Measurements from ENCODE around the gene DHCR7. TPM values are rescaled to one million over a fixed set of nuclear protein-coding genes. Genes with fewer than 3 reads are reported as not detected.

Gene DHCR7
- total and polyA plus RNA-seq, 9 donors = 25.3 to 264 (median 51.1) TPM

DNA sequence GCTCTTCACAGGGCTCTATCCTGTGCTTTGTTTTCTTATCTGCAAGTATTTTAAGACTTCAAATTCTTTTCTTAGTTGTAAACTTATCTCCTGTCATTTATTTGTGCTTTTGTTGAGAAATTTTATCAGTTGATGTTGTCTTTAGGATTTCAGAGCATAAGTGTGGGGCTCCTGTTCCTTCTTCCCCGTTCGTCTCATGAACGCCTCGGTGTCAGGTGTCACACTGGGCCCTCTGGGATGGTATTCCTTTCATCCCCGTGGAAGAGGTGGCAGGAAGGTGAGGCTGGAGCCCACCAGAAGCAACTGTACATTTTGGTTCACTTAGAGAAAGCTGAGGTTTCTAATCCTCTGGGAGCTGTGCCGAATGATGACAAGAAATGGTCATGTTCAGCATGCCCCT, 22.8 kb upstream of the DHCR7 start:
- DNase-seq = no peak

DNA sequence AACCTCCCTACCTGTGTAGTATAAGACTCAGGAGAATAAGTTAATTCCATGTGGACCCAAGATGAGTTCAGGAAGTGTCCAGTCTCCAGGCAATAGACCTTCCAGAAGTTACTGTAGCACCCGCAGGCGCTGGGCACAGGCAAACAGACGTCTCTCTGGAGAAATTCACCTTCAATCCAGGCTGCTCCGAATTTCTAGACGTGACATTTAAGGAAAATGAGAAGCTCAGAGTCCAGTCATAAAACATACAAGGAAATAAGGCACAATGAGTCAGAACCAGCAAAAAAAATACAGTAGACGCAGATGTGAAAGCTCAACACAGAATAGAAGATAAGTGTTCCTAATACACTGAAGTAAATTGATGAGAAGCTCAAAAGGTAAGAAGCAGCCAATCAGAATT, 19.0 kb upstream of the DHCR7 start:
- H3K36me3 ChIP-seq = no peaks in the 10 kb centered on the region
- WGBS, 3 donors = 96 to 97% (median 96%) methylated on average over 6 of the region's 6 CpGs

More for the DNA sequence above, 22.8 kb upstream of the DHCR7 start:
- no peaks in the 10 kb centered on the region for H3K9me3 ChIP-seq
- WGBS, 3 donors = 62 to 77% (median 73%) methylated on average over 6 of the region's 6 CpGs
- H3K27ac ChIP-seq = no peak overlapping the region
- intact Hi-C loops (cut with DNase I) = no loop called here
- no peak for TF ChIP-seq EP300 (IDR thresholded peaks at IDR 0.05)
- TF ChIP-seq POLR2A (IDR thresholded peaks at IDR 0.05) = no peak
- TF ChIP-seq, protein P1, sequence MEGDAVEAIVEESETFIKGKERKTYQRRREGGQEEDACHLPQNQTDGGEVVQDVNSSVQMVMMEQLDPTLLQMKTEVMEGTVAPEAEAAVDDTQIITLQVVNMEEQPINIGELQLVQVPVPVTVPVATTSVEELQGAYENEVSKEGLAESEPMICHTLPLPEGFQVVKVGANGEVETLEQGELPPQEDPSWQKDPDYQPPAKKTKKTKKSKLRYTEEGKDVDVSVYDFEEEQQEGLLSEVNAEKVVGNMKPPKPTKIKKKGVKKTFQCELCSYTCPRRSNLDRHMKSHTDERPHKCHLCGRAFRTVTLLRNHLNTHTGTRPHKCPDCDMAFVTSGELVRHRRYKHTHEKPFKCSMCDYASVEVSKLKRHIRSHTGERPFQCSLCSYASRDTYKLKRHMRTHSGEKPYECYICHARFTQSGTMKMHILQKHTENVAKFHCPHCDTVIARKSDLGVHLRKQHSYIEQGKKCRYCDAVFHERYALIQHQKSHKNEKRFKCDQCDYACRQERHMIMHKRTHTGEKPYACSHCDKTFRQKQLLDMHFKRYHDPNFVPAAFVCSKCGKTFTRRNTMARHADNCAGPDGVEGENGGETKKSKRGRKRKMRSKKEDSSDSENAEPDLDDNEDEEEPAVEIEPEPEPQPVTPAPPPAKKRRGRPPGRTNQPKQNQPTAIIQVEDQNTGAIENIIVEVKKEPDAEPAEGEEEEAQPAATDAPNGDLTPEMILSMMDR (IDR thresholded peaks at IDR 0.05) = no peak
- no peaks in the 10 kb centered on the region for H3K4me1 ChIP-seq (ENCODE audit: insufficient read depth)
- H3K4me3 ChIP-seq = no peak overlapping the region
- H3K27me3 ChIP-seq = no peaks in the 10 kb centered on the region
- H3K36me3 ChIP-seq = no peaks in the 10 kb centered on the region

DNA sequence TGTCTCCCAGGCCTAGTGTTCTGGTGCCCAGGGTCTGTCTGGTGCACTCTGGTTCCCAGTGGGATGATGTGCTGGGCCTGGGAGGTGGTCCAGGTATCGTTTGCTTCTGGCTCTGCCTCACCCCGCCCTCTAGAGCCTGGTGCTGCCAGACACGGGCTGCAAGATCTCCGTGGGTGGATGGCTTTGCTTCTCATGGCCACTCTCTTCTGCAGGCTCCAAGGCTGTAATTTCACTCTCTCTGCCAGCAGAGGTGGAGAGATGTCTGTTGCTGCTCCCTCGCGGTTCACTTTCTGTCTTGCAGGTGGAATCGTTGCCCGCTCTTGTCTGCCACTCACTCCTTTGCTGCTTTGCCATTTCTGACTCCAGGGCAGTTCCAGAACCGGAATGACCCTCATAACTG, 18.2 kb upstream of the DHCR7 start:
- intact Hi-C loops (cut with DNase I) = no loop called here
- TF ChIP-seq EP300 (IDR thresholded peaks at IDR 0.05) (no peak), POLR2A (IDR thresholded peaks at IDR 0.05) (no peak)
- TF ChIP-seq, protein P1 (IDR thresholded peaks at IDR 0.05) = no peak
- Histone ChIP-seq H3K27ac (no peak overlapping the region), H3K9me3 (no peaks in the 10 kb centered on the region), H3K36me3 (no peaks in the 10 kb centered on the region), H3K4me3 (no peak overlapping the region), H3K4me1 (ENCODE audit: insufficient read depth) (no peaks in the 10 kb centered on the region), H3K27me3 (no peaks in the 10 kb centered on the region)
- no peak for DNase-seq
- 58 to 81% (median 64%) methylated on average over 9 of the region's 9 CpGs for WGBS, 3 donors

More for the DNA sequence above, 19.0 kb upstream of the DHCR7 start:
- H3K4me1 ChIP-seq (ENCODE audit: insufficient read depth) = no peaks in the 10 kb centered on the region
- H3K4me3 ChIP-seq = no peak overlapping the region
- intact Hi-C loops (cut with DNase I) = no loop called here
- no peak overlapping the region for H3K27ac ChIP-seq
- DNase-seq = no peak
- no peaks in the 10 kb centered on the region for H3K9me3 ChIP-seq
- no peak for TF ChIP-seq EP300 (IDR thresholded peaks at IDR 0.05)
- no peak for TF ChIP-seq POLR2A (IDR thresholded peaks at IDR 0.05)
- TF ChIP-seq, protein P1 (IDR thresholded peaks at IDR 0.05) = no peak
- H3K27me3 ChIP-seq = no peaks in the 10 kb centered on the region

DNA sequence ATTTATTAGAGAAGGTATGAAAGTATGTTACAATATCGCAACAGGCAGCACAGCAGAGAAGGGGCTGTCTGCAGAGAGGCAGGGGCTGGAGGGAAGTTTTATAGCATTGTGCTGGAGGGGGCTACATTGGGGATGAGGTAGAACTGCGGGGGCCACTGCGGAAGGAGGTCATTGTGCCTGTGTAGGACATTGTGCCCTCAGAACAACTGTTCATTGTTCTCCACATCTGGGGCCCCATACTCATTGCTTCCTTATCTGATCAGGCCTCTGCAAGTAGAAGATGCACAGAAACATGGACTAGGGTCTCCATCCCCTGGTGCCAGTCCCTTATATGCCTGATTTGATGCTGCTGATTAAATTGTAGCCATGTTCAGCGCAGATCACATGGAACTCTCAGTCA, 16.9 kb upstream of the DHCR7 start:
- no peaks in the 10 kb centered on the region for H3K36me3 ChIP-seq
- no peaks in the 10 kb centered on the region for H3K4me1 ChIP-seq (ENCODE audit: insufficient read depth)
- WGBS, 3 donors = 94 to 99% (median 98%) methylated on average over 4 of the region's 4 CpGs
- no peaks in the 10 kb centered on the region for H3K9me3 ChIP-seq
- no peak overlapping the region for H3K4me3 ChIP-seq
- H3K27me3 ChIP-seq = no peaks in the 10 kb centered on the region
- H3K27ac ChIP-seq = no peak overlapping the region
- intact Hi-C loops (cut with DNase I) = no loop called here
- TF ChIP-seq EP300 (IDR thresholded peaks at IDR 0.05) (no peak), POLR2A (IDR thresholded peaks at IDR 0.05) (no peak)
- DNase-seq = no peak

DNA sequence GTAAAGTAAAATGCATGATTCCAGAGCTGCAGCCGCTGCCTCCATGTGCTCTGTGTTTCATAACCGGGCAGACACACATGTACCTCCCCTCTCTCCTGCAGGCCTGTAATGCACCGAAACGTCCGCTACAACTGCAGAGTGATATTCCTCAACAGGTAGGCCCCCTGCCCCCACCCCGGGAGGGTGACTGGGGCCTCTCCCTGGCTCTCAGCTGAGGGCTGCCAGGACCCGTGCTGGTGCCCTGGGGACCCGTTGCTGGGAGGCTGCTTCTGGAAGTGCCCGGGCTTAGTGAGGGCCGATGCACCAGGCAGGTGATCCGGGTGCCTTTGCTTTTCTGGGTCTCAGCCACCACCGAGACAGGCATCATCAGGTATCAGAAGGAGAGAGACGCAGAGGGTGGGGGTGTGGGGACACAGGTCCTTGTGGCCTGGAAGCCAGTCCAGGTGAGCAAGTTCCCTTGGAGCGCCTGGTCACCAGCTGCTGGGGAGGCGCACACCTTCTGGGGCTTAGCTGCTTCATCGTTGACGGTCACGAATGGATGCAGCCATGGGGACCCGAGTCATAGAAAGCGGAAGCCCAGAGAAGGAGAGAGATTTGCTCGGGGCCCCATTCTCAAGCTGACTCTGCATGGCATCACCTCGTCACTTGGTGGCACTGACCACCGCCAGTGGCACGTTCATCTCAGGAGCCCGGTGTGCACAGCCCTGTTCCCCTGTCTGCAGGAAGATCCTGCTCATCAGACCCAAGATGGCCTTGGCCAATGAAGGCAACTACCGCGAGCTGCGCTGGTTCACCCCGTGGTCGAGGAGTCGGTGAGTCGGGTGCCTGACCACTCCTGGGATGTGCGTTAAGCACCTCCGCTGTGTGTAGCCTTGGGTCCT, 15.4 kb upstream of the DHCR7 start:
- Histone ChIP-seq H3K27ac (no peak overlapping the region), H3K27me3 (no peaks in the 10 kb centered on the region), H3K36me3 (no peaks in the 10 kb centered on the region), H3K9me3 (no peaks in the 10 kb centered on the region), H3K4me1 (ENCODE audit: insufficient read depth) (no peaks in the 10 kb centered on the region), H3K4me3 (no peak overlapping the region)
- intact Hi-C loops (cut with DNase I) = no loop called here
- WGBS, 3 donors = 91 to 95% (median 95%) methylated on average over 33 to 34 of the region's 34 CpGs
- TF ChIP-seq POLR2A (IDR thresholded peaks at IDR 0.05) (no peak), EP300 (IDR thresholded peaks at IDR 0.05) (no peak)
- TF ChIP-seq, protein P1 (IDR thresholded peaks at IDR 0.05) = no peak
- DNase-seq = no peak

Data from ovary (tissue), 9 donors.